OCI-LY1 (cell line): ENCODE measurements around the gene MAN2B1.
A peak's percentile ranks its signal among the peaks of the same experiment; 100 is the strongest.

Source experiments
- H2AFZ ChIP-seq: fragments of 200-600 bp; sonication (generic), shearing (Covaris generic); 2 replicates; pipeline ENCODE4 v1.6.0; 2014; ENCODE audit warnings: antibody characterized with exemption, mild to moderate bottlenecking, low read length
- H3F3A ChIP-seq: fragments of 200-600 bp; sonication (generic), shearing (Covaris generic); 2 replicates; pipeline ENCODE4 v1.6.0; 2014; ENCODE audit warnings: mild to moderate bottlenecking, antibody characterized with exemption, low read length, moderate library complexity; ENCODE audit not compliant: insufficient read depth
- H3K27ac ChIP-seq: fragments of 200-600 bp; sonication (generic); 2 replicates; pipeline ENCODE4 v1.5.1; 2014; ENCODE audit warnings: low read length, mixed run types, mild to moderate bottlenecking, low read depth; ENCODE audit not compliant: poor library complexity, severe bottlenecking
- H3K27me3 ChIP-seq: fragments of 200-600 bp; sonication (generic); 2 replicates; pipeline ENCODE4 v1.6.0; 2014; ENCODE audit warnings: antibody characterized with exemption, mild to moderate bottlenecking, low read length, moderate library complexity; ENCODE audit not compliant: insufficient read depth
- H3K36me3 ChIP-seq: fragments of 200-600 bp; sonication (generic); 2 replicates; pipeline ENCODE4 v1.6.1; 2014; ENCODE audit warnings: mild to moderate bottlenecking, antibody characterized with exemption, low read length, moderate library complexity, mixed read lengths; ENCODE audit not compliant: insufficient read depth
- H3K4me1 ChIP-seq: fragments of 200-600 bp; sonication (generic); 2 replicates; pipeline ENCODE4 v1.5.1; 2014; ENCODE audit warnings: mild to moderate bottlenecking, low read length, moderate library complexity; ENCODE audit not compliant: insufficient read depth, severe bottlenecking
- H3K4me2 ChIP-seq: fragments of 200-600 bp; sonication (generic), shearing (Covaris generic); 2 replicates; pipeline ENCODE4 v1.6.1; 2014; ENCODE audit warnings: low read length
- H3K4me3 ChIP-seq: fragments of 200-600 bp; sonication (generic); 2 replicates; pipeline ENCODE4 v1.5.1; 2014; ENCODE audit warnings: low read length, low read depth, mild to moderate bottlenecking, mixed read lengths; ENCODE audit not compliant: poor library complexity, severe bottlenecking
- H3K79me2 ChIP-seq: fragments of 200-600 bp; shearing (Covaris generic); 2 replicates; pipeline ENCODE4 v1.6.1; 2016; ENCODE audit warnings: mixed run types, low read length, mixed read lengths; ENCODE audit not compliant: insufficient read depth
- H3K9ac ChIP-seq: fragments of 200-600 bp; sonication (generic), shearing (Covaris generic); 2 replicates; pipeline ENCODE4 v1.6.1; 2014; ENCODE audit warnings: mild to moderate bottlenecking, low read length, mixed read lengths
- H3K9me2 ChIP-seq: fragments of 200-600 bp; sonication (generic), shearing (Covaris generic); 2 replicates; pipeline ENCODE4 v1.6.1; 2014; ENCODE audit warnings: low read depth, mild to moderate bottlenecking, low read length, mixed read lengths
- H3K9me3 ChIP-seq: fragments of 200-600 bp; shearing (Covaris generic); 2 replicates; pipeline ENCODE4 v1.6.1; 2014; ENCODE audit warnings: low read length, mixed read lengths
- H4K20me1 ChIP-seq: fragments of 200-600 bp; sonication (generic), shearing (Covaris generic); 2 replicates; pipeline ENCODE4 v1.6.0; 2016; ENCODE audit warnings: mild to moderate bottlenecking, low read length; ENCODE audit not compliant: insufficient read depth
- EZH2 ChIP-seq: fragments of 200-600 bp; sonication (generic), shearing (Covaris generic); IDR thresholded peaks from 2 replicates; pipeline ENCODE4 v1.8.0; 2017; ENCODE audit warnings: borderline replicate concordance, mixed run types, mild to moderate bottlenecking, antibody characterized with exemption, low read length, moderate library complexity, mixed read lengths
- TF ChIP-seq, protein P1 (sequence below): fragments of 200-600 bp; sonication (generic), shearing (Covaris generic); IDR thresholded peaks from 2 replicates; pipeline ENCODE4 v1.5.1; 2017; ENCODE audit warnings: mild to moderate bottlenecking, antibody characterized with exemption, low read length, moderate library complexity, mixed read lengths

MAN2B1 gene

DNA sequence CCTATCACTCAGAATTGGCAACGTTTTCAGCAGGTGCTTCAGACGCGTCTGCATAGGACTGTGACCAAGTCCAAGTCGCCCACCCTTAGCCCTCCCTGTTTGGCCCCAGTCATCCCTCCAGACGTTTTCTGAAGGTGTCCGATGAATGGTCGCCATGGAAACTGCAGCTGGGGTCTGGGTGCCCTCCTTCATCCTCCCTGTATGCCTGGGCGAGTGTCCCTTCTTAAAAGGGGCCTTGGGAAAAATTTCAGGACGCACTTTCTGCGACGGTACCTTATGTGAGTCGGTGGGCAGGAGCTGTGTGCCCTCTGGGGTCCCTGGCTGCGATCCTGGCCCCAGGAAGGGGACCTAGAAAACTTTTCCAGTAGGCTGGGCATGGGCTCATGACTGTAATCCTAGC lies 25.1 kb downstream of the MAN2B1 start:
- no peak overlapping the region for H2AFZ ChIP-seq
- TF ChIP-seq, protein P1, sequence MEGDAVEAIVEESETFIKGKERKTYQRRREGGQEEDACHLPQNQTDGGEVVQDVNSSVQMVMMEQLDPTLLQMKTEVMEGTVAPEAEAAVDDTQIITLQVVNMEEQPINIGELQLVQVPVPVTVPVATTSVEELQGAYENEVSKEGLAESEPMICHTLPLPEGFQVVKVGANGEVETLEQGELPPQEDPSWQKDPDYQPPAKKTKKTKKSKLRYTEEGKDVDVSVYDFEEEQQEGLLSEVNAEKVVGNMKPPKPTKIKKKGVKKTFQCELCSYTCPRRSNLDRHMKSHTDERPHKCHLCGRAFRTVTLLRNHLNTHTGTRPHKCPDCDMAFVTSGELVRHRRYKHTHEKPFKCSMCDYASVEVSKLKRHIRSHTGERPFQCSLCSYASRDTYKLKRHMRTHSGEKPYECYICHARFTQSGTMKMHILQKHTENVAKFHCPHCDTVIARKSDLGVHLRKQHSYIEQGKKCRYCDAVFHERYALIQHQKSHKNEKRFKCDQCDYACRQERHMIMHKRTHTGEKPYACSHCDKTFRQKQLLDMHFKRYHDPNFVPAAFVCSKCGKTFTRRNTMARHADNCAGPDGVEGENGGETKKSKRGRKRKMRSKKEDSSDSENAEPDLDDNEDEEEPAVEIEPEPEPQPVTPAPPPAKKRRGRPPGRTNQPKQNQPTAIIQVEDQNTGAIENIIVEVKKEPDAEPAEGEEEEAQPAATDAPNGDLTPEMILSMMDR = no peak
- no peak for TF ChIP-seq EZH2
- H3K27ac ChIP-seq = no peak overlapping the region
- H3K27me3 ChIP-seq = no peaks in the 10 kb centered on the region
- peaks cover 9% of the 10 kb centered on the region for H3K36me3 ChIP-seq
- no peaks in the 10 kb centered on the region for H3F3A ChIP-seq
- H3K9ac ChIP-seq = no peak overlapping the region
- no peak overlapping the region for H3K4me2 ChIP-seq
- H3K4me3 ChIP-seq = no peak overlapping the region
- no peaks in the 10 kb centered on the region for H3K9me3 ChIP-seq
- H3K9me2 ChIP-seq = no peaks in the 10 kb centered on the region
- no peaks in the 10 kb centered on the region for H3K79me2 ChIP-seq
- peaks cover 8% of the 10 kb centered on the region for H3K4me1 ChIP-seq
- no peaks in the 10 kb centered on the region for H4K20me1 ChIP-seq

DNA sequence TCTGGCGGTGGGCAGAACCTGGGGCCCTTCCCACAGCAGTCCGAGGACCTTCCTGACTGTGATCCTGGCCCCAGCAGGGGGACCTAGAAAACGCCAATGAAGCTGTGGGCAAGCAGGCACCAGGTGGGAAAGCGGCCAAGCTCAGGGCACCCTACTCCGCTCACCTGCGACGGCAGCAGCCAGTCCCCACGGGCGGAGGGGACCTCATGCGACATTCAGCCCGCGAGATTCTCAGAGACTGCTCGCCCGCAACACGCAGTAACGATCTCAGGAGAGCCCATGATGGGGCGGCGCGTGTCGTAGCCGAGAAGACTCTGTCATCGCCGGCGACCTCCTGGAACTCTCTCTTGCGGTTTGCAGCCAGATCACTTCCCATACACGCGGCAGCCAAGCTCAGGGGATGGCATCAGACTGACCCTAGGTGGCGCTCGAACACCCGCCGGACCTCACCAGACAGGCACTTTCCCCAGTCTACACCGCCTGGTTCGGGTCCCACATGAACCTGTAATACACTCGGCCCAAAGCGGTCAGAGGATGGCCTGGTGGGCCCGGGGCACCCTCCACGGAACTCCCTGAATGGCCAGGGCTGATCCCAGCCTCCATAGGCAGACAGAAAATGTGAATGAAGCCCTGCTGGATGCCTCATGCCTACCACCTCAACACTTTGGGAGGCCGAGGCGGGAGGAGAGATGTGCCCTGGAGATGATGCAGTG lies 26.5 kb downstream of the MAN2B1 start:
- Histone ChIP-seq H3F3A (no peaks in the 10 kb centered on the region), H3K79me2 (no peaks in the 10 kb centered on the region), H3K4me1 (peaks cover 8% of the 10 kb centered on the region), H3K27me3 (no peaks in the 10 kb centered on the region), H2AFZ (no peak overlapping the region), H3K36me3 (peaks cover 5% of the 10 kb centered on the region), H3K9me3 (no peaks in the 10 kb centered on the region), H3K27ac (no peak overlapping the region), H3K4me2 (peak overlapping the region; percentile 54), H3K4me3 (peak overlapping the region; percentile 33), H3K9ac (peak overlapping the region; percentile 8; the same call in 1 of the 2 replicates), H3K9me2 (no peaks in the 10 kb centered on the region), H4K20me1 (no peaks in the 10 kb centered on the region)
- TF ChIP-seq EZH2 = no peak
- TF ChIP-seq, protein P1 = peak; percentile 88

DNA sequence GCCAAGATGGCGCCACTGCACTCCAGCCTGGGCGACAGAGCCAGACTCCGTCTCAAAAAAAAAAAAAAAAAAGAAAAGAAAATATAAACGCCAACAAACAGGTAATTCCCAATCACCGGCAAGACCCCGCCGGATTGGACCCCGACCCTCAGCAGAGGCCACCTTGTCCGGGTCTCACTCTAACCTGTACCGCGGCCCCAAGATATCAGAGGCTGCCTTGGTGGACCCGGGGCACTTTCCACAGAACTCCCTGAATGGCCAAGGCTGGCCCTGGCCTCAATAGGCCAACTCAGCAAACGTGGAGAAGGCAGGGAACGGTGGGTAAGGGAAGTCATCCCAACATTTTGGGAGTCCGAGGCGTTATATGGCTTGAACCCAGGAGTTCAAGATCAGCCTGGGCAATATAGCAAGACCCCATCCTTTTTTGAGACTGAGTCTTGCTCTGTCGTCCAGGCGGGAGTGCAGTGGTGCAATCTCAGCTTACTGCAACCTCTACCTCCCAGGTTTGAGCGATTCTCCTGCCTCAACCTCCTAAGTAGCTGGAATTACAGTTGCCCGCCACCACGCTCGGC lies 27.8 kb downstream of the MAN2B1 start:
- Histone ChIP-seq H3K9me3 (no peaks in the 10 kb centered on the region), H3K4me2 (no peak overlapping the region), H3K4me3 (no peak overlapping the region)

More for the DNA sequence above, 27.8 kb downstream of the MAN2B1 start:
- no peak overlapping the region for H2AFZ ChIP-seq
- no peaks in the 10 kb centered on the region for H4K20me1 ChIP-seq
- H3K27ac ChIP-seq = no peak overlapping the region
- no peak overlapping the region for H3K9ac ChIP-seq
- no peaks in the 10 kb centered on the region for H3F3A ChIP-seq
- no peaks in the 10 kb centered on the region for H3K36me3 ChIP-seq
- no peaks in the 10 kb centered on the region for H3K9me2 ChIP-seq
- no peaks in the 10 kb centered on the region for H3K27me3 ChIP-seq
- no peak for TF ChIP-seq EZH2
- TF ChIP-seq, protein P1 = no peak
- H3K79me2 ChIP-seq = no peaks in the 10 kb centered on the region
- H3K4me1 ChIP-seq = peaks cover 8% of the 10 kb centered on the region
